Measurements from ENCODE around the gene DET1. TPM values are rescaled to one million over a fixed set of nuclear protein-coding genes. Genes with fewer than 3 reads are reported as not detected.

Gene DET1
- polyA plus RNA-seq, 1 donor from 2014 or later = 12.9 TPM

- Histone ChIP-seq H4K20me1 (ENCODE audit: insufficient read depth) (no peaks in the 10 kb centered on the region), H3K79me2 (replicated peaks; ENCODE audit: insufficient read depth, low read length) (peaks cover 7% of the 10 kb centered on the region), H3K36me3 (ENCODE audit: insufficient read depth, low read length) (no peaks in the 10 kb centered on the region), H3F3A (ENCODE audit: insufficient read depth, low read length, poor library complexity, severe bottlenecking) (no peaks in the 10 kb centered on the region), H3K27ac (ENCODE audit: low read length) (no peak overlapping the region), H3K9me2 (ENCODE audit: insufficient read depth, low read length) (no peaks in the 10 kb centered on the region), H3K4me2 (ENCODE audit: low read length) (no peak overlapping the region), H3K27me3 (ENCODE audit: insufficient read depth, low read depth, low read length) (no peaks in the 10 kb centered on the region), H3K9me3 (ENCODE audit: low read length) (no peaks in the 10 kb centered on the region), H3K9ac (ENCODE audit: low read length) (no peak overlapping the region), H2AFZ (ENCODE audit: low read depth, low read length) (no peak overlapping the region), H3K4me3 (ENCODE audit: low read length) (no peak overlapping the region)
- TF ChIP-seq CTCF (IDR thresholded peaks at IDR 0.05; ENCODE audit: poor library complexity, severe bottlenecking) = no peak
- no peak for TF ChIP-seq REST (IDR thresholded peaks at IDR 0.05; ENCODE audit: borderline replicate concordance)
Measured at GRCh38 chr15:88537591-88538317, 8.7 kb downstream of the DET1 start.

- no peak overlapping the region for H3K9ac ChIP-seq (ENCODE audit: low read length)
- no peak overlapping the region for H3K4me3 ChIP-seq (ENCODE audit: low read length)
- peaks cover 4% of the 10 kb centered on the region for H3K36me3 ChIP-seq (ENCODE audit: insufficient read depth, low read length)
- no peaks in the 10 kb centered on the region for H3K9me2 ChIP-seq (ENCODE audit: insufficient read depth, low read length)
- H3F3A ChIP-seq (ENCODE audit: insufficient read depth, low read length, poor library complexity, severe bottlenecking) = no peaks in the 10 kb centered on the region
- H4K20me1 ChIP-seq (ENCODE audit: insufficient read depth) = no peaks in the 10 kb centered on the region
- H3K27me3 ChIP-seq (ENCODE audit: insufficient read depth, low read depth, low read length) = no peaks in the 10 kb centered on the region
- no peak for TF ChIP-seq SMC3 (conservative IDR thresholded peaks at IDR 0.05; ENCODE audit: poor library complexity)
- TF ChIP-seq TAF1 (IDR thresholded peaks at IDR 0.05; ENCODE audit: low read depth) = no peak
- TF ChIP-seq REST (IDR thresholded peaks at IDR 0.05; ENCODE audit: borderline replicate concordance) = no peak
- no peak for TF ChIP-seq CTCF (IDR thresholded peaks at IDR 0.05; ENCODE audit: poor library complexity, severe bottlenecking)
- no peak overlapping the region for H3K4me2 ChIP-seq (ENCODE audit: low read length)
- no peak overlapping the region for H2AFZ ChIP-seq (ENCODE audit: low read depth, low read length)
- H3K79me2 ChIP-seq (replicated peaks; ENCODE audit: insufficient read depth, low read length) = peaks cover 13% of the 10 kb centered on the region
- no peaks in the 10 kb centered on the region for H3K9me3 ChIP-seq (ENCODE audit: low read length)
- H3K27ac ChIP-seq (ENCODE audit: low read length) = no peak overlapping the region
Measured at GRCh38 chr15:88535607-88536313, 10.7 kb downstream of the DET1 start.

Data from neural cell (in vitro differentiated cells).